Mesothelial cell of epicardium (in vitro differentiated cells): ENCODE measurements around the gene ADAM22. TPM values are rescaled to one million over a fixed set of nuclear protein-coding genes. Genes with fewer than 3 reads are reported as not detected.

Experiments used
- DNase-seq, 2 experiments: peaks; one replicate each; pipeline ENCODE4 v3.0.0; 2021; ENCODE audit warnings: low spot score in 2 of 2; ENCODE audit not compliant: unreplicated experiment in 2 of 2
- H3K27ac Mint-ChIP-seq: 2 replicates; pipeline ENCODE4 v1.8.0; 2021; ENCODE audit warnings: mixed read lengths
- H3K27me3 Mint-ChIP-seq: 2 replicates; pipeline ENCODE4 v1.8.0; 2021; ENCODE audit warnings: low read depth, mixed read lengths
- H3K36me3 Mint-ChIP-seq: 2 replicates; pipeline ENCODE4 v1.8.0; 2021; ENCODE audit warnings: mixed read lengths
- H3K4me1 Mint-ChIP-seq: 2 replicates; pipeline ENCODE4 v1.8.0; 2021; ENCODE audit warnings: mixed read lengths
- H3K4me3 Mint-ChIP-seq: 2 replicates; pipeline ENCODE4 v1.8.0; 2021; ENCODE audit warnings: mild to moderate bottlenecking, moderate library complexity, mixed read lengths
- H3K9me3 Mint-ChIP-seq: 2 replicates; pipeline ENCODE4 v1.8.0; 2021; ENCODE audit warnings: mixed read lengths
- CTCF ChIP-seq: fragments of 200-600 bp; sonication (generic); IDR thresholded peaks from one replicate; pipeline ENCODE4 v1.5.0; 2021; ENCODE audit warnings: antibody characterized with exemption; ENCODE audit not compliant: unreplicated experiment
- total RNA-seq: library from RNA; stranded (reverse); gene quantifications from 3 replicates; pipeline ENCODE4 v1.2.1, GENCODE V29; 2021

ADAM22 gene
- total RNA-seq, 1 donor from 2014 or later = 6.3 TPM

DNA sequence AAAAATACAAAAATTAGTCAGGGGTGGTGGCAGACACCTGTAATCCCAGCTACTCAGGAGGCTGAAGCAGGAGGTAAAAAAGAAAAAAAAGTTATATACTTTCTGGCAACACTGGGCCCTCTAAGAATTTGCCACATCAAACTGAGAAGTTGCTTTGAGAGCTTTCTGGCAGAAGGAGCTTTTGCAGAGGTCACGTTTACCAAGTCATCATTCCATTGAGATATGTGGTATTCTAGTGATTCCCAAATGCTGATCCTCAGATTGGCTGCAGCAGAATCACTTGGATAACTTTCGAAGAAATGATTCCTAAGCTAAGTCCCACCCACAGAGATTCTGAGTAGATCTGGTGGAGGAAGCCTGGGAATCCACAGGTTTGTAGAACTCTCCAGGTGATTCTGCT, 80.5 kb downstream of the ADAM22 start:
- Mint-ChIP-seq H3K27me3 (no peaks in the 10 kb centered on the region), H3K4me3 (no peak overlapping the region), H3K27ac (no peak overlapping the region), H3K9me3 (peaks cover 4% of the 10 kb centered on the region), H3K36me3 (no peaks in the 10 kb centered on the region), H3K4me1 (no peaks in the 10 kb centered on the region)
- no peak for TF ChIP-seq CTCF
- DNase-seq = no peak

GRCh38 chr7:88015309-88015708, 81.3 kb downstream of the ADAM22 start:
- TF ChIP-seq CTCF = no peak
- no peak overlapping the region for H3K4me3 Mint-ChIP-seq
- H3K36me3 Mint-ChIP-seq = no peaks in the 10 kb centered on the region
- DNase-seq = no peak
- H3K4me1 Mint-ChIP-seq = no peaks in the 10 kb centered on the region
- peaks cover 4% of the 10 kb centered on the region for H3K9me3 Mint-ChIP-seq
- no peaks in the 10 kb centered on the region for H3K27me3 Mint-ChIP-seq
- H3K27ac Mint-ChIP-seq = no peak overlapping the region

DNA sequence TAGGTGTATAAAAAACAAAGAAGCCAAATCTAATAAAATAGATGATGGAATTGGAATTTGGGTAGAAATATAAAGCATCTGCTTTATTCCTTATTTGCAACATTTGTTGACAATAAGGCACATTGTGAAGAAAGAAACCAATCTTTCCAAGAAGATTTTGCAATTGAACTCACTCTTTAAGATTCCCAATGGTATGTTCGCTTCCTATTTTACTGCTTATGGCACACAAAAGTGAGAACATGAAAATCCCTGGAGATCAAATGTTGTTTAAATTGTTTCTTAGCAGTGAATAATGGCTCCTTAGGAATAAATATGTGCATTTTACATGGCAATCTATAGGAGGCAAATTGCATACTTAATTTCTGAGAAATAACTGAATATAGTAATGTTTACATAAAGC, 84.5 kb downstream of the ADAM22 start:
- no peak overlapping the region for H3K4me3 Mint-ChIP-seq
- DNase-seq = no peak
- no peaks in the 10 kb centered on the region for H3K9me3 Mint-ChIP-seq
- no peaks in the 10 kb centered on the region for H3K36me3 Mint-ChIP-seq
- H3K27ac Mint-ChIP-seq = no peak overlapping the region
- H3K4me1 Mint-ChIP-seq = no peaks in the 10 kb centered on the region
- H3K27me3 Mint-ChIP-seq = no peaks in the 10 kb centered on the region
- TF ChIP-seq CTCF = no peak

GRCh38 chr7:88020953-88021665, 87.1 kb downstream of the ADAM22 start:
- Mint-ChIP-seq H3K4me1 (no peaks in the 10 kb centered on the region), H3K36me3 (peaks cover 3% of the 10 kb centered on the region), H3K4me3 (no peak overlapping the region), H3K27me3 (no peaks in the 10 kb centered on the region), H3K27ac (no peak overlapping the region), H3K9me3 (peaks cover 15% of the 10 kb centered on the region)
- TF ChIP-seq CTCF = no peak
- no peak for DNase-seq

DNA sequence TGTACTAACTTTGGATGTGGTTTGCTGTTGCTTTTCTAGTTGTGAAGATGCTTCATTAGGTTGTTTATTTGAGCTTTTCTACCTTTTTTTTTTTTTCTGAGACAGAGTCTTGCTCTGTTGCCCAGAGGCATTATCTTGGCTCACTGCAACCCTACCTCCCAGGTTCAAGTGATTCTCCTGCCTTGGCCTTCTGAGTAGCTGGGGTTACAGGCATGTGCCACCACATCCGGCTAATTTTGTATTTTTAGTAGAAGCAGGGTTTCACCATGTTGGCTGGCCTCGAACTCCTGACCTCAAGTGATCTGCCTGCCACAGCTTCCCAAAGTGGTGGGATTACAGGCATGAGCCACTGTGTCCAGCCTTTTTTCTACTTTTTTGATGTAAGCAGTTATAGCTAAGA, 93.7 kb downstream of the ADAM22 start:
- Mint-ChIP-seq H3K36me3 (peaks cover 8% of the 10 kb centered on the region), H3K27me3 (no peaks in the 10 kb centered on the region), H3K4me1 (no peaks in the 10 kb centered on the region), H3K27ac (no peak overlapping the region), H3K4me3 (no peak overlapping the region), H3K9me3 (peaks cover 56% of the 10 kb centered on the region)
- no peak for DNase-seq
- TF ChIP-seq CTCF = no peak
